NCI-H526 (cell line): ENCODE measurements around the gene LRCH1.
A peak's percentile ranks its signal among the peaks of the same experiment; 100 is the strongest.

Experiments used
- DNase-seq, 2 experiments: peaks; one replicate each; lab custom pipeline; 2025; lab: John Stamatoyannopoulos, UW

LRCH1 gene

DNA sequence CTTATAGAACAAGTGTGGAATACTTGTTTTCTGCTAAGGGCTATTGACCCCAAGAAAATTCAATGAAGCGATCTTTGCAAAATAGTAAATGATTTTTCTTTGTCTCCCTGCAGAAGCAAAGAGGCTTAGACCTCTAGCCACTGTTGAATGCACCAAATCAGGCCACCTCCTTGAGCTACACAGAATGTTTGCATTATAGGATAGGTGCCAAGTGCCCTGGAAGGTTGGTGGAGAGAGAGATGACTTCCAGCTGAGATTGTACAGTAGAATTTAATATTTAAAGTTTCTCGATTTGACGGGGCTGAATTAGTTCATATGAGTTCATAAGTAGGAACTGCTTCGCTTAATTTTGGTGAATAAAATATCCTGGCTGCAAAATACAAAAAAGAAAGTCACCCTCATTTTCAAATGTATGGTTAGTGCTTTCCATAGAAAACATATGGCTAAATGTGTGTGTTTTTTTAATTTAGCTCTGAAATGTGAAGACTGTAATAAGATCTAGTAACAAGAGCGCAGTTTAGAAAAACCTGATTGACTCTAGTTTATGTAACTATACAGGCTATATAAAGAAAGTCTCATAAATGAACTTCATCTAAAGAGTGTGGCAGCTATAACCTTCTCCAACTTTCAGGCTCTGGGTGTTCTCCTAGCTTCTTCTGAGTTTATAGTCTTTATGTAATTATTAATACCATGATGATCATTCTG lies 41.6 kb downstream of the LRCH1 start:
- DNase-seq = no peak

DNA sequence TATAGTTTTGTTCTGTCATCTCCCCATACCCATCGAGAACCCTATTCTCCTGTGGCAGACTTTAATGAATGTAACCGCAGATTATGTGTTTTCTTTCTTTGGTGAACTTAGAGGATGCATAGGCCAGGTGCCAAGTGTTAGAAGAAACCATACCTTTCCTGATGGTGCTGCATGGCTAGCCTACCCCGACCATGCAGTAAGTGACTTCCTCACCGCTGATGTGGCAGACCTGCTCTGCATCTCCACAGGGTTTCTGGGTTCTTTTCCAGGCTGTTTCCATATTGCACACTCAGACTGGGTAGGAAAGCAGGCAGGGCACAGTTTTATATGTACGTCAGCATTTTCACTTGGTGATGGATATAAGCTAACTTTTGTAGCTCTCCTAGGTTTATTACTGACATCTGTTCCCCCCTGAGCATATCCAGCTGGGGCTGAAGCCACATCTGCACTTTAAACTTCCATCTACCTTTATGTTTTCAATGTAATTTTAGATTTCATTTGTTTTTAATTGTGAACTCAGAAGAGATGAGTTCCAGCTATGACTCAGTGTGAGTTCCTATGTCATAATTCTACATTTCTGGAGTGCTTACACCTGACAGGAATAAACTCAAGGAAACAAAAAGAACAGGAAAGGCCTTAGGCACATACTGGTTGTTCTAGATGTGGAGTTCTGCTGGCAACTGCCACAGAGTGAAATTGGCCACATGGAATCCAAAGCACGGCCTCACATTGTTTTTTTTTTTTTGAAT lies 42.3 kb downstream of the LRCH1 start:
- DNase-seq = no peak

DNA sequence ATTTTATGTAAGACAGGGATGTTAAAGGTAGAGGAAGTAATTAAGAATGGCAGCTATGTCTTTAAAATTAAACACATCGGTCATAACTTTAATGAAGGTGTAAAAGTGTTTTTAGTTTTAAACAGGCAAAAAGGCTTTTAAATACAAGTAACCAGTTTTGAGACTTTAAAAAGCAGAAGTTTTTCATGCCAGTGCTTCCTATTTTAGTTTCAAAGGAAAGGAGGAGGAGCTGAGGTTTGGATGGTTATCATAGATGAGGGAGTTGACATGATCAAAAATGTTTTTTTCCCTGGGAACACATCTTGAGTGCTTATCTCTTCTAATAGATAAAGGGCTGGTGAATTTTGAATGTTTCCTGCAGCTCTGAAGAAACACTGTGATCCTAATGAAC lies 42.9 kb downstream of the LRCH1 start:
- DNase-seq = no peak

DNA sequence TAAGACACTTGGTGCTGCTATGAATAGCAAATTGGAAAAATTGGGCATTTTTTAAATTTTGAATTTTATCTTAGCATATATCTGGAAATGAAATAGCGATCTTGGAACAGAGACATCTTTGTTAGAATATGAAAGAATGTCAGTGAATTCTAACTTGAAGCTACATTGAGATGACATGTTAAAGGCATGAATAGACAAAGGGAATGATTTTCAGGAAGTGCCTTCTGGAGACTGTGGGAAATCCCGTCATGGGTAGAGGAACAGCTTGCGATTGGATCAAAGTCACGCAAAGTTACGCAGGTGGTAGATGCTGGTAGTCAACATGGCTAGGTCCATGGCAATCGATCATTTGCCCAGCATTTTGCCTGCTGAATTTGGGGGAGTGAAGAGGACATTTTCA lies 43.5 kb downstream of the LRCH1 start:
- DNase-seq = no peak

DNA sequence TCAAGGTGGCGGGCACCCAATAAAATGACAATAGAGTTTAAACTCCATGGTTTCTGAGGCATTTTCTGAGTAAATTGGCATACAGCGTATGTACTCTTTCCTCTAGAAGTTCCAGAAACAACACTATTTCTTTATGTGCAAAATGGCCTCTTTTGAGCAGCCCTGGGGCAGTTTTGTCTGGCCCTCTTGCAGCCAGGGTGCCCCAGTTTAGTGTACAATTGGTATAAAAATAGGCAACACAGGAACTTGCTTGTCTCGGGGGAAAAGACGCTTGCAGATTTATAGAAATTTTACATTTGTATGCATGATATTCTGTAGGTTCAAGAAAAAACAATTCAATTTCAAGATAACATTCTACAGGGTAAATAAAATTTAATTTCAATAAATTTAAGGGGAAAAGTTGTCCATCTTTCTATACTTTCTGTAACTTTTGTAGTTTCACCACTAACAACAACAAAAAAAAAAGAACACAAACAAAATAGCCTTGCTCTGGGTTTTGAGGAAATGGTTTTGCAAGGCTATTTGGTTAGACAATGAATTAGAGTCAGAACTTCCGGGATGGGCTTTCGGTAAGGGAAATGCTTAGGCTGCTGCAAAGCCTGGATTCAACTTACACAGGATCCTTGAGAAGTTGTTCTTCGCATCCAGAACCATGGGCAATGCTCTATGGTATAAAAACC lies 45.3 kb downstream of the LRCH1 start:
- DNase-seq = no peak

DNA sequence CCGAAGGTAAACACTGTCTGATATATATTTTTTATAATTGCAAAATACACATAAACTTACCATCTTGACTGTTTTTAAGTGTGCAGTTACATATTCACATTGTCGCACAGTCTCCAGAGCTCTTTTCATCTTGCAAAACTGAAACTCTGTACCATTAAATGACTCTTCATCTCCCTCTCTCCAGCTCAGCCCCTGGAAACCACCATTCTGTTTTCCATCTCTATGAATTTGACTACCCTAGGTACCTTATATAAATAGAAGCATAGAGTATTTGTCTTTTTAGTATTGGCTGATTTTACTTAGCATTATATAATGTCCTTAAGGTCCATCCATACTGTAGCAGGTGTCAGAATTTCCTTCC lies 45.8 kb downstream of the LRCH1 start:
- no peak for DNase-seq

DNA sequence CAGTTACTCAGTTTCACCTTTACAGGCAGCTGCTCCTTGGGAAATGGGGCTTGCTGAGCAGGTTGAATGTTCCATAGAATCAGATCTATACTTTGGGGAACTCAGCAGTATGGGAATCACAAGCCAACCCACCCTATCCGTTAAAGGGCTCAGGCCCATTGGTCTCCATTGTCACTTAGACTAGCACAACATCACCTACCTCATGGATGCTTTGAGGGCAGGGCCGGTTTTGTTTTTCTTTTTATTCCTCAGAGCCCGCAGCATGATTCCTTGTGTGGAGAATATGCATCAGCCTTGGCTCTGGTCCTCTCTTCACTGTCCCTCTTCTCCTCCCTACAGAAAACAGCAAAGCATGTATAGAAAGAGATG lies 48.0 kb downstream of the LRCH1 start:
- peak in 1 of 2 experiments; percentile 39 for DNase-seq

DNA sequence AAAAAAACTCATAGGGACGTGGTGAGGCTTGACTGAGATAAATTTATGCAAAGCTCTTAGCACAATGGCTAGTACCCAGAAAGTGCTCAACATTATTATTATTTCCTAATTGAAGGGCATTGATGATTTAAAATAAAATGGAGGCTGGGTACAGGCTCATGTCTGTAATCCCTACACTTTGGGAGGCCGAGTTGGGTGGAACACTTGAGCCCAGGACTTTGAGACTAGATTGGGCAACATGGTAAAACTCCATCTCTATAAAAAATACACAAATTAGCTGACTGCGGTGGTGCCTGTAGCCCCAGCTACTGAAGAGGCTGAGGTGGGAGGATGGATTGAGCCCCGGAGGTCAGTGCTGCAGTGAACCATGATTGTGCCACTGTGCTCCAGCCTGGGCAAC lies 49.6 kb downstream of the LRCH1 start:
- no peak for DNase-seq

DNA sequence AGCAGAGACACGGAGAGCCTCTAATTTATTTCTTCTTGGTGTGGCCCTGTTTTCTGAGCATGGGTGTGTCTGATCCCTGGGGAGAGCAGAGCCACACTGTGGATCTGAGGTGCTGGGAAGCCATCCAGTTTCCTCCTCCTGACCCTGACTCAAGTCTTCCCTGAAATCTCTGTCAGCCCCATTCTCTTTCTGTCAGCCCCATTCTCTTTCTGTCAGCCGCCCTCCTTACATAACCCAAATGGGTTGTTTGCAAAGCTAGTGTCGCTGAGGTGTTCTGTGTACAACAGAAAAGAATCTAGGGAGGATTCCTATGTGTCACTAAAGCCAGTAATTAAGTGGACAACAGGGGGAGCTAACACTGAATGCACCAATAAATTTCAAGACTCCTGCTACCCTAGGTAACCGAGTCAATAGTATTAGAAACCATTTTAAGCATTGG lies 50.2 kb downstream of the LRCH1 start:
- DNase-seq = no peak

DNA sequence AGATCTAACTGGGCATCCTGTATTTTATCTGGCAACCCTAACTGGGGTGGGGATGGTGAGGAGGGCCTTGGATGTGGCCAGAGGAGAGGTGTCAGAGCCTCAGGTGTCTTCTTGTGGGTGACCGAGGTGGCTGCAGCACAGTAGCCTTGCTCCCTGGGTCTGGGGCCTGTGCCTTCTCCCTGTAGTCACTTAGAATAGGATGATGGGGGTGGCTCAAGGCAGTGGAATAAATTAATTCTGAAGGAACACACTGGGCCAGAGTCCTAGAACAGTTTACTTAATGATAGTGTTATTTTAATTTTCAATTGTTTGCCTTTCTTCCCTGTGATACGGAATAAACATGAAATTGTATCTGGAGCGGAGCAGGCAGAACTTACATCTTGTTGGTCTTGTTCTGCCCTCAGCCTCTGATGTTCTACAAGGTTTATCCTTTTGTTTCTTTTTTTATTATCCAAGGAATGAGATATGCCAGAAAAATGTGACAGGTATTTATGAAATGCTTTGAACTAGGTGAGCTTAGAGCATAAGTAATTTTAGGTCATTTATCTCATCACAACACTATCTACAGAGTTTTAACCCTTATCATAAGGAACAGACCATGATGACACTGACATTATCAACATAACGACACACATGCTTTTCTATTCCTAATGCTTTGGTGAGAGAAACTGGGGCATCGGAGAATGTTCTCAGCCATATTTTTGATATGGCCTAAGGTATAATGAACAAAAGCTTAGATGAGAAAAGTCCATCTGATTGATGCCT lies 51.4 kb downstream of the LRCH1 start:
- no peak for DNase-seq

DNA sequence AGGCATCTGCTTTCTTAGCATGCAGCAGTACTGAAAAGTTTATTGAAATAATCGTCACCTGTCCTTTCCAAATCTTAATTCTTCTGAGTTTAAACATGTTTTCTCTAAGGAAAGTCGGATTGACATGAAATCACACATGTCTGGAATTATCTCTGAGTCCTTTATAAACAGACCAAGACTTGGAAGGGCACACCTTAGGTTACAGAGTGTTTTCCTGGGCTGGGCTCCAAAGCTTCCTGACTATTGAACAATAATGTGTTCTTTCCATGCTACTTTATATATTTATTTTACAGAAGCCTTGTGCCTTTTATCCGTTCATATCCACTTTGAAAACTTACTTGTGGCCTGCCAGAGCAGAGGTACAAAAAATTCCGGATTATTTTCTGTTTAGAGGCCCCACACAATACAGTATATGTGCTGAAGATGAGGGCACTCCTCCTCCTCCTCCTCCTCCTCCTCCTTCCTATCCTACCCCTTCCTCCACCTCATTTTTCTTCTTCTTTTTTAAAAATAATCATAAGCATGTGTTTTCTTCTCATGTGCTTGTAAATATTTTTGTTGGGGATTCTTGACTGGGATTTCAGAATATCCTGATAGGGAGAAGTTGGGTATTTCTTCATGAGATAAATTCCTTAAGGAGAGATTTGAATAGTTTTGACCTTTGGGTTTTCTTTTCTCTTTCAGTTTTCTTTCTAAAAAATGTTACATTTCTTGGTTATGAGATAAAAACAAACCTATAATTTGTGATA lies 52.3 kb downstream of the LRCH1 start:
- no peak for DNase-seq

DNA sequence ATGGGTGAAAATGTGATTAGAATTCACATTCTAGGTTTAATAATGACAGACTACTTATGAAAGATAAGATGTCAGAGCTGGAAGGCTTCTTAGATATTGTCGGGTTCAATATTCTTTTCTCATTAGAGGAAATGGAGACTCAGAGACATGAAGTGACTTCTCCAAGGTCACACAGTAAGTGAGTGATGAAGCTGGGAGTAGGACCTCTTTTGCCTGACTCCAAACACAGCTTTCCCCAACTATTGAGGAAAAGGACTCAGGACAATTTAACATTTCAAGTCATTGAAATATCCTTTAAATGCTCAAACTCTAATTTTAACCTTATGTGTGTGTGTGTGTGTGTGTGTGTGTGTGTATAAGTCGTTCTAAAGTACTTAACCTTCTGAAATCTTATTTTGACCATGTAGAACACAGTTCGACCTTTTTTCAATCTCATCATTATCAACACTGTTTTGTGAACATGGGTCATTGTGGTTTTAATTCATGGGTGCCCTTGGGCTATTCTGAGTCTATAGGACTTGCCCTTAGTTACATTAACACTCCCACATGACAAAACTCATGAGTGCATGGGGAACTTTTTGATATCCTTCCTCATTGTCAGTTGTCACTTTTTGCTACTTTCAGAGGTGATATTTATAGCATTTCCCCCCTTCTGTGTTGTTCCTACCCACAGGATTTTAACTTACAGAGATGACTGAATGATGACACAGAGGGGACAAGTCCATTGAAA lies 53.0 kb downstream of the LRCH1 start:
- DNase-seq = no peak

DNA sequence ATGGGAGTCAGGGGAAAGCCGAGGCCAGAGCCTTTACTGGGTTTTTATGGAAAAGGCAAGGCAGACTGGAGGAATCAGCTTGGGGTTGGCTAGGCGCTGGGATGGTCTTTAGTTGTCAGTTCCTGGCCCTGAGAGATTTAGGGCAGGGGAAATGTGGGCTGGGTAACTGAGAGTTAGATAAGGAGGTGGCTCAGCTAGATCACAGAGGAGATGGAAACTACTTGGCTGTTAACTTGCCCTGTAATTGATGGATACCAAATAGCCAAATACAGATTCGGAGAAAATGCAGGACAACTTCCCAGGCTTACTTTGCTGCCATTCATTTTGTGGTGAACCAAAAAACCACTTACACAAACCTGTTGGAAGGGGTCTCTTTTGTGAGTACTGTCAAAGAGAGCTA lies 54.0 kb downstream of the LRCH1 start:
- no peak for DNase-seq

DNA sequence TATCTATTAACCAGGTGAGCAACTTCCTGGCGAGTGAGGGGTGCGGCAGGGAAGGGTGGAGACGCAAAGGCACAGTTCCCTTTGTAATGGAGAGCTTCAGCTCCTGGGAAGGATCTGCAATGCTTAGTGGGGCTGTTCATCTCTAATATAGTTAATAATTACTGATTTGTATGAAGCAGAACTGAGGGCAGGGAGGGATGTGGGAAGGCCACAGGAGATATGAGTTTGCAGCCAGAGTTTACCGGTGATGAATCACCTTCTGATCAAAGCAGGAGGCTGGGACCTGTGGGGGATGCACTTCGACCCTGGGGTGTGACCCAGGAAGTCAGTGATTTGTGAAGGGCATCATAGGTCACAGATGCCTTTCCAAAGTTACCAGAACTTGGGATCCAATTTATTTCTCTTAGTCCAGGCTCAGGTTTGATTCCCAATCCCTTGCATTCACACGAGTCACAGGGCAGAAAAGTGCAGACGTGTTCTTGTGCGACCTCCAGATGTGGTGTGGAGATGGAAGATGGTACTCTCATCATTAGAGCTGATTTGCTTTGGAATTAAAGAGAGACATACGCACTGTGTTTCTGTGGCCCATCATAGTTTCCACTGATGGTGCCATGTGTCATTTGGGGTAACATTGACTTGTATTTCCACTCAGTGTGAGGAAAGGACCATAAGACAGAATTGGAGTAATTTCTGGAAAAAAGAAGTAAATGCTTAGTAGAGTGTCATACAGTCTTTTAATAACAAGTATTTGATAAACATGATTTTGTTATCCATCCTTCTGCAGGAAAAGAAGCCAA lies 55.0 kb downstream of the LRCH1 start:
- no peak for DNase-seq

DNA sequence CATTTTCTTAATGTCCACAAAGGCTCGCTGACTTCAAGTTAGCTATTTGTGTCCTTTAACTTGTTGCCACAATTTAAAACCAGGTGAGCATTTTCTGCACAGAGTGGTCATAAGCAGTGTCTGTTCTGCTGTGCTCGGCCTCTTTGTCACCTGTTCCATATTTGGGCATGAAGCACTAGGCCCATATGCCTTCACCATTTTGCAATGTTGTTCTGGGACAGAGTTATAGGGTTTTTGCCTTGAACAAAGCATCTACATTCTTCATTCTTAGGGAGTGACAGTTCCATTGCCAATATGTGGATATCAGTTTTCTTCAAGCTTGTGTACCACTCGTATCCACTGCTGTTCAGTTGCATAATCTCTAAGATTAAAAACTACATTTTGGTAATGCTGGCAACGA lies 56.1 kb downstream of the LRCH1 start:
- no peak for DNase-seq

DNA sequence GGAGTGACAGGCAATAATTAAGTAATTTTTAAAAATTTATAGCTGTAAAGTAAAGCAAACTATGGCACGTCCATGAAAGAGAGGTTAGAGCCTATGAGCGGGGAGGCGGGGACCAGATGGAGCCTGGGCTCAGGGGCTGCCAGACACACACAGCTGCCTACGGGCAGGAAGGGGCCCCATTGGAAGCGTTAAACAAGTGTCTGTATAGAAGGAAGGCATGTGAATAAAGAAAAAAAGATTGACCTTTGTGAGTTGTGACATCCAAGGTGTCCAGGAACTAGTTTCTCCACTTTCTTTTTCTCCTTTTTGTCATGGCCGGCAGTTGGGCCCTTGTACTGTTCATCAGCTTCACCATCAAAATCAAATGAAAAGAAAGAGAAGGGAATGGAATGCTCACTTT lies 56.8 kb downstream of the LRCH1 start:
- DNase-seq = no peak

DNA sequence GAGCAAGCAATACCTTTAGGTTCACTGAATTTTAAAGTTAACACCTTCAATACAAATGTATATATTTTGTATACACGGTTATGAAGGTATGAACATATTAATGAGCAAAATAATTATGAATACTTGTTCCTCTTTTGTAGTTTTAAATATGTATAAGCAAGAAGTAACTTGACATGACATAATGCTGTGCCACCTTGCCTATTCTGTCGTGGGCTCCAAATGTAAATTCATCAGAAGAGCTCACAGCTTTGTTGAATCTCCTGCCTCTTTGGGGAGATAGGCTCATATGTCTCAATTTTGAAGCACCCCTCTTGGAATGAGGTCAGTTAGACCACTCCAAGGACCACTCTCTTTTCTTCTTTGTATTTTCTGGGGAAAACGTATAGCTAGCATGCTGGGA lies 59.3 kb downstream of the LRCH1 start:
- no peak for DNase-seq

DNA sequence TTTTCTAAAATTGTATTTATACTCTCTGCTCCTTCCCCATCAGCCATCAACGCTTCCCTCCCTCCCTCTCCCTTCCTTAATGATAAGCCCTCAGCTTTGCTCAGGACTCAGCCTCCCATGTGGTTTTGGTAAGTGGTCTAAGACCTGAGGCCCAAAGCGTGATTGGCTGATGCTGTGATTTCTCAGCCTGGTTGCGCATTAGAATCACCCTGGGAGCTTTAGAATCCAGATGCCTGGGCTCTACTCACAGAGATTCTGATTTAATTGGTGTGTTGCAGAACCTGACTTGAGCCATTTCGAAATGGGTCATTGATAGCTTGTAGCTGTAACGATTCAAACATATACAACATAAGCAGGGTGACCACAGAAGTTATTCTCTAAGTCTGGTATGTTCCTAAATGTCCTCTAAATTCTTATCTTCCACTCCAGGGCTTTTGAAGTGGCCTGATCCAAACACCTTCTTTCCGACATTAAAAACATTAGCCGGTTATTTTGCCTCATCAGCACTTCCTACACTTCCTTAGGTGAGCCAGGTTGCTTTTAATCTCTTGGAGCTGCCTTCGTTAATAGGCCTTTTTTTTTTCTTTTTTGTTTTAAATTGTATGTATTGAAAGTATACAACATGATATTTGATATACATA lies 60.6 kb downstream of the LRCH1 start:
- no peak for DNase-seq

DNA sequence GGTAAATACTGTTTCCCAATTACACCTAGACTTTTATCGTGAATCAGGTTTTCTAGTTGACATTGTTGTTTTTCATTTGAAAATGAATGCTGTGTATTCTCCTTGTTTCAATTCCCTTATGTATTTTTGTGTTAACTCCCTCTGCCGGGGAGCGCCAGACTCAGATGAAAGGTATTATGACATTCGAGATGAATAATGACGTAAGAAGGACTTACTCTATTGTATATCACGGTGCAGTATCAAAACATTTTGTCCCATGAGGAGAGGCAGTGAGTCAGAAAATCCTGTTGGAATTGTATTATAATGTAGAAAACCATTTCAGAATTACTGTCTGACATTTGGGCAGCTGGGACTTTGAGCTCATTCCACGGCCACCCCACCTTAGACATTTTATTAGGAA lies 61.6 kb downstream of the LRCH1 start:
- no peak for DNase-seq
